HEK293T (cell line): ENCODE measurements around the gene WASF2.

Source experiments
- FOXA1 ChIP-seq: fragments of 450-650 bp; IDR thresholded peaks from 2 replicates; pipeline ENCODE4 v1.6.1; 2016; ENCODE audit warnings: mild to moderate bottlenecking
- TARDBP ChIP-seq: fragments of 450-650 bp; IDR thresholded peaks from 2 replicates; pipeline ENCODE4 v1.6.1; 2016

DNA sequence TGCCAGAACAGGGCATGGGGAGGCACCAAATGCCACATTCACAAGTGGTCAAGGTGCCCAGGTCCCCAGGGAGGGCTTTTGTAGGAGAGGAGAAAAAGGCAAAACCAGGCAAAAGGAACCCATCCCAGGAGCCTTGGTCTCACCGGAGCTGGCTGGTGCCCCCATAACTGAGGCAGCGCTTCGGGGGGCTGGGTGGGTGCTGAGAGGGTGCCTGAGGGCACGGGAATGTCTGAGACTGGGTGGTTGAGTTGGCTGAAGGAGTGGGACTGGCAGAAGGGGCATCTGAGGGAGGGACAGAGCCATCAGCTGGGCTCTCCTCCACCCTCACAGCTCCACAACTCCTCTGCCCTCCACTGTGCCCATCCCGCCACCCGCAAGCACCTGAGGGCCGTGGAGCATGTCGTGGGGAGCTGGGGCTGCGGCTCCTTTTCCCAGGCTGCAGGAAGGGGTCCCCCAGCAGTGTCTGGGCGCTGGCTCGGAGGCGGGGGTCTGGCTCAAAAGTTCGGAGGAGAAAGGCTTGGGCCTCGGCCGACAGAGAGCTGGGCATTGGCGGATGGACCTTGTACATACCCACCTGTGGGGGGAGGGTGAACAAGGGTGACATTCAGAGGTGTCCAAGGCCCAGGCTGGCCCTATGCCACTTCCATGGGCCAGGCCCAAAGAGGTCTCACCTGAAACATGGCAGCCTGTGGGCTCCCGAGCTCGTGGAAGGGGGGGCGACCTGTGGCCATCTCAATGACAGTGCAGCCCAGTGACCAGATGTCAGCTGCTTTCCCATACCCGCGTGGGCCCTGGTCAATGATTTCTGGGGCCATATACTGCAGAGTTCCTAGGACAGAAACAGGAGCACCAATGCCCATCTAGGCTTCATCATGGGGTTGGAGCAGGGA lies 131.7 kb downstream of the WASF2 start:
- no peak for TF ChIP-seq FOXA1
- TF ChIP-seq TARDBP = no peak
